ELF-1 (cell line): ENCODE measurements around the gene WNT8B.

Experiments
- DNase-seq: peaks from one replicate; pipeline ENCODE4 v3.0.0-alpha.2; 2016; ENCODE audit warnings: low read depth, low spot score

The WNT8B gene

DNA sequence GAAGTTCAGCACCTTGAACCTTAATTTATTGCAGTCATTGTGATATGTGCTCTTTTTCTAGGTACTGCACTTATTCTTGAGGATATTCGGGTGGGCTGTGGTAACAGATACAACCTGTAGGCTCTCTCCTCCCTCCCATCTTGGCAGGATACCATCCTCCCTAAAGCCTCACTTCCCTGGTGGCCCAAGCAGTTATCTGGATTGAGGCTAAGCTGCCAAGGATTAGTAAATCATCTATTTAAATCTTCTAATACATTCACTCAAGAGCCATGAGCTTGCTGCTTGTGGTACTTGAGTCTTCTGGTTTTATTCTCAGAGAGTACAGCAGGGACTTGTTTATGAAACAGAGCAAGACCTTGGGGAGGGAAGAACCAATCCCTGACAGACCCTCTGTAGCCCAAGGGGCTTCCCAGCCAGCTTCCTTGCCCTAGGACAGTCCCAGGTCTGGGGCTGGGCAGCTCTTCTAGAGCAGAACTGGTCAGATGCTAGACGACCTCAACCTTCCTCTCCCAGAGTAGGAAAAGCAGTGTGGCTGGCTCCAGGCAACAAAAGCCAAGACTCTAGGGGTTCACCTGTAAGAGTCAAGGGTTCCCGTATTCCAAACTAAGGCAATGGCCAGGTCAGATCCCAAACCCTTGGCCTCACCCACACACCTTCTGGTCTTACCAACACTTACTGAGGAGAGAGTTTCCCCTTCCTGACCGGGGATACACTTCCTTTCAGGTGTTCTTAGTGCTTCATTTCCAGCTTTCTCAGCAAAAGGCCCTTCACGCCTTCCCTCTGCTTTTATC is 21.3 kb downstream of the WNT8B start:
- DNase-seq: no peak

DNA sequence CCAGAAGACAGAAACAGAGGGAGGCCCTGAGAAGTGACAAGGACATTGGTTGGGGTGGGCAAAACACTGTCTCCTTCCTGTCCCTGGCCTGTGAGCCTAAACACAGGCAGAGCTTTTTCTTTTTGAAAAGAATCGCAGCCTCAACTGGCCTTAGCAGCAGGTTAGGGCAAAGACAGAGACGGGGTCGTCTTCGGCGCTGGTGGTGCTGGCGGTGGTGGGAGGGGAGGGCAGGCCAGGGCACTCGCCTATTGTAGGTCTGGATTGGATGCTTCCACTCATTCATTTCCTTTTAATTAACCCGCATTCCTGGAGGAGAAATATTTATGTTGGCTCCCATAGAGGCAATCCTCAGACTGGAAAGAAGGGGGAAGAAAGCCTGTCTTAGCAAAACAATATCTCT is 22.6 kb downstream of the WNT8B start:
- DNase-seq: peak; percentile 59

DNA sequence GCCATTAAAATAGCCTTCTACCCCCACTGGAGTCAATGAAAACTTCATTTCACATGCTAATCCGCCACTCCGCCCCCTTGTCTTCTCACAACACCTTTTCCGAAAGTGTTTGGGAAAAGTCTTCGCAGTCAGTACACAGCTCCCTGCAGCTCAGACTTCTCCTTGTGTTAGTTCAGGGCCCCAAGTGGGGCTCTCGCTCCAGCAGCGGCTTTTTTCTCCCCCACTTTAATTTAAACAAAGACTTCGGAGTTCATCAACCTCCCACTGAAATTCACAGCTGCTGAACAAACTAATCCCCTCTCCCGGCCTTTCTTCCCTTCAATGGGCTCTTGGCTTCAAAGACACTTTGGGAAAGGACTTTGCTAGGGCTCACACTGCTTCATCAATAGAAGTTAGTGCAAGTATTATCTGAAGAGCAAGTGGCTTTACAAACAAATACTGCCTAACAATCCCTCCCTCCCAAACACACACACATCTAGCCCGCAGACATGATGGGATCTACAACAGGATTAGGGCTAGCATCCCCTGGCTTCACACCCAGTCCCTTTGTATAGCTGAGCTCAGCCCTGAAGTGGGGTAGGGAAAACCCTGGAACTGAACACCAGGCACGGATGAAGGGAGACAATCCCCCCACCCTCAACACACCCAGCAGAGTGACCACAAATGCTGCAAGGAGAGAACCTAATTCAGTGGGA is 23.1 kb downstream of the WNT8B start:
- DNase-seq: peak; percentile 67

DNA sequence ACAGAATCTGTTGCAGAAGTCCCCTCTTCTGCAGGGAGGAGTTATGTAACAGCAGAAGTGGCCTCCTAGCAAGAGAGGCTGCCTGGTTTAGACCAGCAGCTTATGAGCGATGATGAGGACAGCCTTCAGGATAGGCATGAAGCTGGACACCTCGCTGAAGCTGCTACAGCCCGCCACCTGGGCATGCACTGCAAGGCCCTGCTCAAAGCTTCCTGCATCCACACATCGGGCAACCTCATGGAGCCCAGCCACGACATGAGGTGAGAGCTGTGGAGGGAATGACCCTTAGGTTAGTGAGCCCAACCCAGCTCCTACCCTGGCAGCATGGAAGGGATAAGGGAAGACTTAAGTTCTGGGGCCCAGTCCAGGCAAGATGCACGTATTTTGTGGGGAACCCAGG is 24.7 kb downstream of the WNT8B start:
- DNase-seq: no peak

DNA sequence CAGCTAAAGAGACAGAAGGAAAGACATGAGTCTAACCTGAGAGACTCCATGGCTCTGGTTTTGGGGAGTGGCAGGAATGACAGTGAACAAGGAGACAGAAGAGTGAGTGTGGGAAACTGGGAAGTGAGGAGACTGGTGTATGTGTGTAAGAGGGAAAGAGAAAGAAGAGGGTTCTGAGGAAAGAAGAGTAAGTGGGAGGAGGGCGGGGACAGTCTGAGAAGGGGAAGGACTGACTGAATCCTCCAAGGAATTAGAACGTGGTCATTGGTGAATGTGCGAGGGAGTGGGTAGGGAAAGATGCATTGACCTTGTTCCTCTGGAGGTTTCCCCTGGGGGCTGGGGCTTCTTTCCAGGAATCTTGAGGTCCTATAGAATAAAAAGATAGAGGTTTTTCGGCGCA is 26.6 kb downstream of the WNT8B start:
- no peak for DNase-seq

DNA sequence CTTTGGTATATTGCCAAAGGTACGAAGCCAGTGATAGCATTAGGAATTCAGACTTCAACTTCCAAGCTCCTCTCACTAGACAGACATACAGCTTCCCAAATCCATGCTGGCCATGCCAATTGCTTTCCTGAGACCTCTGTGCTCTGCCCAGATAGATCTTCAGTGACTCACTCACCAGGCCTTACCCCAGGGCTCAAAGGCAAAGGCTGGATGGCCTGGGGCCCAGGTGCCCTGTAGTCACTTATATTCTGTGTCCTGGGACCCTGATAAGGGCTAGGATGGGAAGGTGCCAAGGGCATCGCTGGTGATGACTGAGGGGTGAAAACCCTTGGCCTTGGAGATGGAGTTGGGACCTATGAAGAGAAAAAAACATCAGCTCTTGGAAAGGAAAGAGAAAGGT is 27.7 kb downstream of the WNT8B start:
- DNase-seq: no peak

DNA sequence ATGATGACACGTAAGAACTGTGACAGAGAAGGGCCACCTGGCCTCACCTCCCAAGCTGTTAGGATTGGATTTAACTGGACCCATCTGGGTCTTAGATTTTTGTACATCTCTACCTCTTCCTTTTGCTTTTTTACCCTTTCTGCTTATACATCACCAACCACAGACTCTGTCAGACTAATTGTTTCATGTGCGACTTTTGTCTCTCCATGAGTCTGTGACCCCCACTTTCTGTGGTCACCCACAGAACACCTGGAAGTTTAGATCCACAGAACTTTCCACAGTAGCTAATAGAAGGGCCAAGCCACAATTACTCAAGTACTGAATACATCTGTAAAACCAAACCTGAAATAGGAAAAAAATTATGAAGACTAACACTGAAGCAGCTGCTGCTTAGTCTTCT is 33.8 kb downstream of the WNT8B start:
- DNase-seq: no peak

DNA sequence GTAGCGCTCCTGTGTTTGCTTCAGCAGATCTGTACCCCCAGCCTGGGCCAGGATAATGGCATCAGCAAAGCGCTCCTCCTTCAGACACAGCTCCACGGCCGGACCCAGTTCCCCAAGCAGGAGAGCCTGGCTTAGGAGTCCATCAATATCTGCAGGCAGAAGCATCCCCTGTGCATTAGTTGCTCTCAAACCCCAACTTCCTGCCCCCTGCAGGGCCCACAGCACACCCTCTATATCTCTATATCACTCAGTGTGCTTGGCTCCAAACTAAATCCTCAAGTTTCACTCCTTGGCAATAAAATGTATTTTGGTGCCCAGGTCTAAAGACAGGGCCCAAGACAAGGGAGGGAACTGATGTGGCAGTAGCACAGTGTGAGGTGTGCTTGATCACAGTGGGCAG is 35.2 kb downstream of the WNT8B start:
- DNase-seq: no peak

DNA sequence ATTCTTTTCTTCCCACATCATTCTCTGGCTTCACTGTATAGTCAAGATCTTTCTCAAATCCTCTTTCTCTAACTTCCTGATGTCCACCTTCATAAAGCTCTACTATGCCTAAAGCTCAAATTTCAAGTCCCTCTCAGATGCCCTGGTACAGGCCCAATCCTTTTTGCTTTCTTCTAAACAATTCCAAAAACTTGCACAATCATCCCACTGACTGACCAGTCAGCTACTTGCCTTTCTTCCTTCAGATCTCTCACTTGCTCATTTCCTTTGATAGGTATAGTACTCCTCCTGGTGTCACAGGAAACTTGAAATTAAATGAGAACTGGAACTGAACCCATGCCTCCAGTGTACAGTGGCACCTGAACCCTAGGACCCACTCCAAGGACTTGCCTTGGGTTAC is 38.6 kb downstream of the WNT8B start:
- DNase-seq: no peak

DNA sequence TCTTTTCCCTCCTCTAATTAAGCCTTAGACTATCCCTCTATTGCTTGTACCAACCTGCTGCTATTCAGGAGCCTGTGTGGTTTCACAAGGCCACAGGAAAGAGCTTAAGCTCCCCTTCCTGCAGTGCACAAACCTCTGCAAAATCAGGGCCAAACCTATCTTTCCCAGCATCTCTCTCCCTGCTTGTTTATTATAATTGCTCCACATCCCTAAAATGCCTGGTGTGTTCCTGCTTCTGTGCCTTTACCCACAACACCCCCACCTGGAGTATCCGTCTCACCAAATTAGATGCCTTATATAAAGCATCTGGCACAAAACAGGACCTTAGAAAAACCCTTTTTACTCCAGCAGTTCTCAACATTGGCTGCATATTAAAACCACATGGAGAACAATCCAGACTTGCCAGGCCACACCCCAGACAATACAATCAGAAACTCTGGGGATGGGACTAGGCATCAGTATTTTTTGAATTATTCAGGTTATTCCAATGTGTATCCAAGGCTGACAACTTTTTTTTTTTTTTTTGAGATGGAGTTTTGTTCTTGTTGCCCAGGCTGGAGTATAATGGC is 40.2 kb downstream of the WNT8B start:
- DNase-seq: no peak

DNA sequence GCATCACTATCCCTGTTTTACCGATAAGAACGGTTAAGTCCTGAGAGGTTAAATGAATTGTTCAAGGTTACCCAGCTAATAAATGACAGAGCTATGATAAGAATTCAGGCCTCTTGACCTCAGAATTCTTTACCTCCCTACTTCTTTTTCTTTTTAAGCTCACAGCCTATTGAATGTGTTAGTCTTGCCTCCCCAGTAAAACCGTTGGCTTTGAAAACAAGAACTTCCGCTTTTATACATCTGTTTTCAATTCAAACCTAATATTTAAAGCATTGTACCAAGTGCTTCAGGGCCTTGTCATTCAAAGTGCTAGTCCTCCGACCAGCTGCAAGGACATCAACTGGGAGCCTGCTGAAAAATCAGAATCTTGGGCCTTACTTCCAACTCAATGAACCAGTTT is 41.3 kb downstream of the WNT8B start:
- DNase-seq: no peak

DNA sequence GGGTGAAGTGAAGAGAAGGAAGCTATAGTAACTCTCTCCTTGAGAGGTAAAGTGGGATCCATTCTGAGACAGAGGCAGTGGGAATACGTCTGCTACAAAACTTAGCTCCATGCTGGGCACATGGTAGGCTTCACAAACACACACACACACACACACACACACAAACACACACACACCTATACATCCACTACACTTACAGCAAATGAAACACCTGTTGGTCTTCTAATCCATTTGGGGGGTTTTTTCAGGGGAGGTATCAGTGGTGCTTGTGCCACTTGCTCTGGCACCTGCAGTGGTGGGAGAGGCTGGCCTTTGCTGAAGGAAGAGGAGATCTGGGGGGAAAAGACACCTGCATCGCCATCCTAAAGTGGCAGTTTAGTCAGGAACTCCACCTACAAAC is 42.4 kb downstream of the WNT8B start:
- no peak for DNase-seq

DNA sequence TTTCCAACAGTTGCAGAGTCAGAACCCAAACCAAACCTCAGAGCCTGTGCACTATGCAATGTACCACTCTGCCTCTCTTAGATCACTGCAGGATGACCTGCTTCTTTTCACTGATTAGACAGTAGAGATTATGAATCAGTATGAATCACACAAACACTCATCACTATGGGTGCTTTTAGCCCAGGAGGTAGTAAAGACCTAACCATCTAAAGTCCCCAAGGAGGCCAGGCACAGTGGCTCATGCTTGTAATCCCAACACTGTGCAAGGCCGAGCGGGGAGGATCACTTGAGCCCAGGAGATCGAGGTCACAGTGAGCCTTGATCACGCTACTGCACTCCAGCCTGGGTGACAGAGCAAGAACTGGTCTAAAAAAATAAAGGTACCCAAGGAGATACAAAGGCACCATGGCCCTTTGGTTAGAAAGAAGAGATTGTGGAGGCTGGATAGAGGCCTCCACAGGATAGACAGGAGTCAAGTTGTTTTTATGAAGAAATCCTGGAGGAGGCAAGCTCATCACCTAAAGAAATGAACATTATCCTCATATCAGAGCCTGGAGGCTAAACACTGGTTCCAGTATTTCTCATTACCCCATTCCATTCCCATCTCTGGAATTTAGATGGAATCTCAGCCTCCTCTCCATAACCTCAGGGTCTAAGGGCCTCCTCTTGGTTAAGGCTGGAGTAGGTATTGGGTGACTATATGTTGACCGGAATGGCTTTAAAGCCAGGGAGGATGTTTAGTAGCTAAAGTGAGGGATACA is 44.0 kb downstream of the WNT8B start:
- no peak for DNase-seq

DNA sequence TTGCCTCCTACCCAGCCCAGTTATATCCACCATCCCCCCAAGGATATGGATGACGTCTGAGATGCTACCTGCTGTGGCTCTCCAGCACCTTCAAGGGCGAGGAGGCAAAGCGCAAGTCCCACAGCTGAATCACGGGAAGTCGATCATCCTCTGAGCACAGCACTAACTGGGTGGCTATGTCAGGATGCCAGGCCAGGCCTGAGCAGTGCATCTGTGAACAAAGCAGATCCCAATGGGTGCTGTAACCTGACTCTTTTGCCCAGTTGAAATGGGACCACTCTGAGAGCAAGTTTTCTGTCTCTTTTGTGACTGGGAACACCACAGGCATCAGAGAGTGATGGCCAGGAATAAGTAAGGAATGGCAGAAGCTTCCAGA is 44.5 kb downstream of the WNT8B start:
- no peak for DNase-seq

DNA sequence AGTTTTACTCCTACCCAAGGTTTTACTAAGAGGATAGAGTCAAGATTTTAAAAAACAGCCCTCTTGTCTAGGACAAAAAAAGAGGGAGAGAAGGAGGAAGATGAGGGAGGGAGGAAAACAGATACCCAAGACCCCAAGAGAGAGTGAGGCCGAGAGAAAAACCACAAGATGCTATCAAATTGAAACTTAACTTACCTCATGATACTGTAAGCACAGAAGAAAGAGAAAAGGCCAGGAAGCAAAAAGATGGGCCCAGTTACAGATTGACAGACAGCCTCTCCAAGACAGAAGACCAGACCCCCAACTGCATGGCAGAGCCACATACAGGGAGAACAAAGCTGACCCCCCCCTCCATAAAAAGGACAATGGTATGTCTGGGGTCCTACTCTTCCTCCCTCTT is 45.5 kb downstream of the WNT8B start:
- no peak for DNase-seq

DNA sequence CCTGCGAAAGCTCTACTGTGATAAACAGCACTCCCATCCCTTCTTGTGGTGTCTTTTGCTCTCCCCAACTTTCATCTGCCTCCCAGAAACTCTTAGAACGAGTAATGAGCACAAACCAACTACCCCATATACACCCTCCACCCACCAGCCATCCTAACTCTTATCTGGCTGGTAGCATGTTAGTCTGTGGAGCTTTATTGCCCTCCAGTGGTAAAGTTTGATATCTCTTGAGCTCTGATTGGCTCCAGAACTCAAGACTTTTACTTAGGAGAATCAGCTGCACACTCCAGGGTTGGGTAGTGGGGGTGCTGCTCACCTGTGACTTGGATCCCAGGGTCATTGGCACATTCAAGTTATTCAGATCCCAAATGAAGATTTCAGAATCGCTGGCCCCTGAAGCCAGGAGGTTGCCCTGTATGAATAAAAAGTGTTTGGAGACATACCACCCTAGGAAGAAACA is 45.9 kb downstream of the WNT8B start:
- peak; percentile 66 for DNase-seq

DNA sequence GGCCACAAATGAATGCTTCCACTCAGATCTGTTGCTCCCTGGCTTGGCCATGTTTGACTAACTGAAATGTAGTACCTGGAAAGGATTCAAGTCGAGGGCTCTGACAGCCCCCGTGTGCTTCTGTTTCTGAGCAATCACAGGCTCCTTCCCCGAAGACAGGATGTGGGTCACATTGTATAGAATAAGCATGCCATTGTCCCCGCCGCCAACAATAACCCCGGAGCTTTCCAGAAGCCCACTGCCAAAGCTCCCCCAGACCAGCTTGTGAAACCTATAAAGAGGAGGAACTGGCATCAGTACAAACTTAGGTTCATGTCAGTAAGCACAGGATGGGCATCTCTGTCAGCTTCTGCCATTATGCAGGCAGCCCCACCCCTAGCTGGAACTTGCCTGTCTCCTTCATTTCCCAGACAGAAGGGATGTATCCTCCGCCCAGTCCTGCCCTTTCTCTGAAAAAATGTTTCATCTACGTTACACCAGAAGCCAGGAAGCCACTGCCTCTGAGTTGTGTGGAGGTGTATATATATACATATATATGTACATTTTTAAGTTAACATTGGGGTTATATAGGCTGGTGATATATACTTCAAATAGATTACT is 46.5 kb downstream of the WNT8B start:
- DNase-seq: no peak

DNA sequence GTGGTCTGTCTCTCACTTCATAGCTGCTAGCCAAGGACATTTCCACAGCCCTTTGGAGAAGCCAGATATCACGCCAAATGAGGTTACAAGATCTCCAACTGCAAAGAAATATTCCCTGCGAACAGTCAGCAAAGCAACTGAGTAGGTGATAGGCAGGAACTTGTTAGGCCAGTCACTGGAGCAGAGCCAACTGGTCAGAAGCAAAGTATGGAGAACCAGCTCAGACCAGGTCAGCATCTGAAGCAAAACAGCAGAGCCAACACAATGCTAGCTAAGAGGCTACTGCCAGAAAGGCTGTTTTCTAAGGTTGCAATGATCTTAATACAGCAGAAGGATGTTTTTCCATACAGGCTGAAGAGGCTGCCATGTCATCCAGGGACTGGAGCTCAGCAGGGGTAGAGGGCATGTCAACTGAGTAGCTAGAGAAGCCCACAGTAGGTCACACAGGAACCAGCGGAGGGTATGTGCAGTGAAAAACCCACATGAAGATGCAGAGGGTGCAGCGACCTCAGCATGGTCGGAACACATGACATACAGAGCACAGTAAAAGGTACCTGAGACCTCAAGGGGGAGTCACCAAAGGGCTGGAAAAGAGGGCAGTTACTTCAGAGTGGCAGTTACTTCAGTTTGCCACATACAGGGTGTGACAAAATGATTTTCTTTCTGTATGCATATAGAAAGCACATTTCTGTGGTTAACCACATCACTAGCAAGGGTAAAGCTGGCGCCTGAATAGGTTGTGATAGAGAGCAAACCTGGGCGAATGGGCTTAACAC is 47.9 kb downstream of the WNT8B start:
- DNase-seq: no peak

DNA sequence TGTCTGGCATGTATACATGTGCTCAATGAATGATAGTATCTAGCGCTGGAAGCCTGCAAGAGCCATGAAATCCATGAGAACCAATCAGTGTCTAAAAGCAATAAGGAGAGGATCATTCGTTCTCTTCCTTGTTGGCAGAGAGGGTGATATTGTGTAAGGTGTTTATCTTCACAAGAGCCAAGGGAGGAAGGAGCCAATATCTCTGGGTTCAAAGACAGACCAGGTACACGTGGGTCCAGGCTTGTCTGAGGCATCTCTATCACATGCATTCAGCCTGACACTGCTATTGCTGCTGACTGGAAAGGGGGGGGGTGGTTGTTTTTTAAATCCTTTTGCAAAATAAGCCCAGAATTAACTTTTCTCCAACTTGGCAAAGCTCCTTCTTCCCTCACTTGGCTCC is 52.8 kb downstream of the WNT8B start:
- DNase-seq: no peak

DNA sequence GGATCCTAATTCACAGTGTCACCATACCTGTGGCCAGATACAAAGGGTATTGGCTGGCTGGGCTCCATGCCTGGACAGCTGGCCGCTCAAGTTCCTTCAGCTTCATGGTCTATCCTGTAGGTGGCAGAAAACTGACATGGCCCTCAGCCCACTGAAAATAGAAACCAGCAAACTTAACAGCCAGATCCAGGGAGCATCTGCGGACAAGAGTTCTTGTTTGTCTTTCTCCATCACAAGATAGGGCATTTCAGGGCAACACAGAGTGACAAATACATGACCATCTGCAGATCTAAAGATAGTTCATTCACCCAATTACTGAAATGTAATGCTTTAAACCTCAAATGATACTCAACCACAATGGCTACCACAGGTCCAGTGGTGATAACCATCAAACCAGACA is 54.0 kb downstream of the WNT8B start:
- peak; percentile 32 for DNase-seq

DNA sequence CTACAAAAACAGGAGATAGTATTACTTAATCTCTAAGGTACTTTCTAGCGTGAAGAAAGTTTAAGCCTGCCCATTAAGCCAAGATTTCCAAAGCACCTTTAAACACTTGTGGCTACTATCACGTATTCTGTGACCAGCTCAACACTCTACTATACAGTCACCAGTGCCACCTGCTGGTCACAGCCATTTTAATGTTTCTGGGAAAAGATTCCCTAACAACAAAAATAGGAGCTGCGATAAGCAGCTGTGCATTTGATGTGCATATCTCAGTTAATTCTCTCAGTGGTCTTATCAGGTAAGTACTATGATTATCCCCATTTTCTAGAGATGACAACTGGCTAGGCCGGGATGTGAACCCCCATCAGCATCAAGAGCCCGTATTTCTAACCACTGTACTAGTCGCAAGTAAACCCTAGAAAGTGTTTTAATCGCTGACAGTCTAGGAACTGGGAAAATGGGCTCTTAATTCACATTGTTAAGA is 56.0 kb downstream of the WNT8B start:
- peak; percentile 62 for DNase-seq
